HEK293 (cell line): ENCODE data around the gene DEDD2.

Experiments used
- BCL6B ChIP-seq: fragments of 450-650 bp; formaldehyde crosslinking; IDR thresholded peaks from 2 replicates; pipeline ENCODE4 v1.5.1; 2017; ENCODE audit warnings: missing biosample characterization, missing genetic modification characterization
- GLIS2 ChIP-seq: fragments of 450-650 bp; formaldehyde crosslinking; IDR thresholded peaks from 2 replicates; pipeline ENCODE4 v1.5.1; 2016; ENCODE audit warnings: missing biosample characterization, missing genetic modification characterization
- HIC1 ChIP-seq: fragments of 450-650 bp; formaldehyde crosslinking; IDR thresholded peaks from 2 replicates; pipeline ENCODE4 v1.5.1; 2016; ENCODE audit warnings: missing biosample characterization, missing genetic modification characterization
- KLF16 ChIP-seq: fragments of 450-650 bp; formaldehyde crosslinking; IDR thresholded peaks from 2 replicates; pipeline ENCODE4 v1.5.1; 2017; ENCODE audit warnings: missing biosample characterization, missing genetic modification characterization
- KLF17 ChIP-seq: fragments of 450-650 bp; formaldehyde crosslinking; IDR thresholded peaks from 2 replicates; pipeline ENCODE4 v1.5.1; 2016; ENCODE audit warnings: missing biosample characterization, missing genetic modification characterization
- KLF7 ChIP-seq: fragments of 450-650 bp; formaldehyde crosslinking; IDR thresholded peaks from 2 replicates; pipeline ENCODE4 v1.5.1; 2016; ENCODE audit warnings: missing biosample characterization, missing genetic modification characterization, borderline replicate concordance
- MEIS1 ChIP-seq: sonication (generic); formaldehyde crosslinking; IDR thresholded peaks from 2 replicates; pipeline ENCODE4 v1.8.1; 2022; ENCODE audit warnings: missing genetic modification reagents, mild to moderate bottlenecking, borderline replicate concordance
- OSR2 ChIP-seq: fragments of 450-650 bp; formaldehyde crosslinking; IDR thresholded peaks from 2 replicates; pipeline ENCODE4 v1.5.1; 2016; ENCODE audit warnings: missing biosample characterization, missing genetic modification characterization
- PRDM2 ChIP-seq: fragments of 450-650 bp; formaldehyde crosslinking; IDR thresholded peaks from 2 replicates; pipeline ENCODE4 v1.5.1; 2016; ENCODE audit warnings: missing biosample characterization, missing genetic modification characterization, borderline replicate concordance
- PRDM4 ChIP-seq: fragments of 450-650 bp; formaldehyde crosslinking; IDR thresholded peaks from 2 replicates; pipeline ENCODE4 v1.5.1; 2017; ENCODE audit warnings: missing biosample characterization, missing genetic modification characterization
- SALL2 ChIP-seq: fragments of 450-650 bp; formaldehyde crosslinking; IDR thresholded peaks from 2 replicates; pipeline ENCODE4 v1.5.0; 2017; ENCODE audit warnings: missing biosample characterization, mild to moderate bottlenecking, missing genetic modification characterization, borderline replicate concordance
- ZBTB20 ChIP-seq: fragments of 450-650 bp; formaldehyde crosslinking; IDR thresholded peaks from 2 replicates; pipeline ENCODE4 v1.5.1; 2016; ENCODE audit warnings: missing biosample characterization, missing genetic modification characterization
- ZFHX2 ChIP-seq: fragments of 450-650 bp; formaldehyde crosslinking; conservative IDR thresholded peaks from 2 replicates; pipeline ENCODE4 v1.5.1; 2016; ENCODE audit warnings: missing biosample characterization, missing genetic modification characterization
- ZNF239 ChIP-seq: fragments of 450-650 bp; formaldehyde crosslinking; IDR thresholded peaks from 2 replicates; pipeline ENCODE4 v1.5.1; 2016; ENCODE audit warnings: missing biosample characterization, missing genetic modification characterization
- ZNF324 ChIP-seq: fragments of 450-650 bp; formaldehyde crosslinking; IDR thresholded peaks from 2 replicates; pipeline ENCODE4 v1.5.1; 2016; ENCODE audit warnings: missing biosample characterization, missing genetic modification characterization
- ZNF335 ChIP-seq: fragments of 450-650 bp; formaldehyde crosslinking; conservative IDR thresholded peaks from 2 replicates; pipeline ENCODE4 v1.5.1; 2016; ENCODE audit warnings: missing biosample characterization, missing genetic modification characterization
- ZNF350 ChIP-seq: fragments of 450-650 bp; formaldehyde crosslinking; IDR thresholded peaks from 2 replicates; pipeline ENCODE4 v1.5.0; 2017; ENCODE audit warnings: missing biosample characterization, mild to moderate bottlenecking, missing genetic modification characterization
- ZNF404 ChIP-seq: fragments of 450-650 bp; formaldehyde crosslinking; IDR thresholded peaks from 2 replicates; pipeline ENCODE4 v1.5.1; 2017; ENCODE audit warnings: missing biosample characterization, missing genetic modification characterization
- ZNF449 ChIP-seq: fragments of 450-650 bp; formaldehyde crosslinking; IDR thresholded peaks from 2 replicates; pipeline ENCODE4 v1.5.1; 2017; ENCODE audit warnings: missing biosample characterization, mild to moderate bottlenecking, missing genetic modification characterization, moderate library complexity
- ZNF529 ChIP-seq: fragments of 450-650 bp; formaldehyde crosslinking; IDR thresholded peaks from 2 replicates; pipeline ENCODE4 v1.5.1; 2017; ENCODE audit warnings: missing genetic modification characterization, missing biosample characterization; ENCODE audit not compliant: insufficient replicate concordance
- ZNF704 ChIP-seq: fragments of 450-650 bp; formaldehyde crosslinking; IDR thresholded peaks from 2 replicates; pipeline ENCODE4 v1.5.1; 2016; ENCODE audit warnings: missing biosample characterization, missing genetic modification characterization
- ZNF768 ChIP-seq: fragments of 450-650 bp; formaldehyde crosslinking; IDR thresholded peaks from 2 replicates; pipeline ENCODE4 v1.5.1; 2018; ENCODE audit warnings: missing biosample characterization, mild to moderate bottlenecking, missing genetic modification characterization

The DEDD2 gene

GRCh38 chr19:42242512-42243409, 25.3 kb upstream of the DEDD2 start, which contains the start of gene GSK3A (continued):
- no peak for TF ChIP-seq ZNF404 (tag by site-specific recombination)
- peak; percentile 90; the same call in 1 of the 2 replicates for TF ChIP-seq ZNF324 (tag by site-specific recombination)
- TF ChIP-seq PRDM4, result peak; percentile 66; the same call in 1 of the 2 replicates
- no peak for TF ChIP-seq ZNF768 (tag by site-specific recombination)
- peak; percentile 99 for TF ChIP-seq ZNF335 (tag by site-specific recombination)
- TF ChIP-seq MEIS1, result no peak
- TF ChIP-seq ZNF529 (tag by site-specific recombination), result no peak
- TF ChIP-seq SALL2 (tag by site-specific recombination), result no peak
- TF ChIP-seq BCL6B (tag by site-specific recombination), result peak; percentile 93
- TF ChIP-seq HIC1 (tag by site-specific recombination), result no peak
- TF ChIP-seq ZFHX2 (tag by site-specific recombination), result peak; percentile 76
- no peak for TF ChIP-seq ZNF239 (tag by site-specific recombination)
- peak; percentile 58; the same call in 1 of the 2 replicates for TF ChIP-seq GLIS2 (tag by site-specific recombination)
- TF ChIP-seq OSR2 (tag by site-specific recombination), result no peak
- TF ChIP-seq KLF7 (tag by site-specific recombination), result peak; percentile 88
- TF ChIP-seq KLF16 (tag by site-specific recombination), result peak; percentile 83
- peak; percentile 93 for TF ChIP-seq ZBTB20 (tag by site-specific recombination)
- no peak for TF ChIP-seq ZNF350 (tag by site-specific recombination)
- TF ChIP-seq KLF17 (tag by site-specific recombination), result peak; percentile 54; the same call in 1 of the 2 replicates
- no peak for TF ChIP-seq ZNF704 (tag by site-specific recombination)
- TF ChIP-seq PRDM2, result no peak
- peak; percentile 7; the same call in 1 of the 2 replicates for TF ChIP-seq ZNF449 (tag by site-specific recombination)
